Adrenal gland (tissue), 12 donors: ENCODE data around the gene KLHL26. TPM values are rescaled to one million over a fixed set of nuclear protein-coding genes. Genes with fewer than 3 reads are reported as not detected.

Source experiments
- DNase-seq, 7 donors: peaks; one replicate each; pipeline ENCODE4 v3.0.0-alpha.2; 2019 to 2020
- H3K27ac ChIP-seq, 5 donors: fragments of 200-600 bp; sonication (generic) in 4 of 5; 1 replicate in 3 of 5; 2 replicates in 2 of 5; pipeline versions ENCODE4 v1.5.1 to v1.8.0; 2016 to 2020; ENCODE audit warnings: mild to moderate bottlenecking in 1 of 5
- H3K27me3 ChIP-seq: fragments of 200-600 bp; 2 replicates; pipeline ENCODE4 v1.8.0; 2021
- H3K36me3 ChIP-seq, 2 donors: fragments of 200-600 bp; replicated peaks in 1 of 2; 1 replicate in 1 of 2; 2 replicates in 1 of 2; pipeline versions ENCODE4 v1.5.1 to v1.8.0; 2018 to 2022
- H3K4me1 ChIP-seq, 2 donors: fragments of 200-600 bp; replicated peaks in 1 of 2; 1 replicate in 1 of 2; 2 replicates in 1 of 2; pipeline versions ENCODE4 v1.5.1 to v1.8.0; 2018 to 2021
- H3K4me3 ChIP-seq, 4 donors: fragments of 200-600 bp; sonication (generic) in 3 of 4; one replicate each; pipeline ENCODE4 v1.5.1; 2016 to 2018
- H3K9me3 ChIP-seq, 3 donors: fragments of 200-600 bp; sonication (generic) in 1 of 3; replicated peaks in 1 of 3; 1 replicate in 2 of 3; 2 replicates in 1 of 3; pipeline versions ENCODE4 v1.5.1 to v1.8.0; 2016 to 2021
- CTCF ChIP-seq, 6 experiments: fragments of 450-650 bp in 4 of 6; fragments of 200-600 bp in 2 of 6; sonication (generic) in 1 of 6; IDR thresholded peaks; 1 replicate in 5 of 6; 2 replicates in 1 of 6; pipeline versions ENCODE4 v1.5.1 to v1.8.0; 2016 to 2021; ENCODE audit warnings: antibody characterized with exemption in 6 of 6, mild to moderate bottlenecking in 2 of 6, moderate library complexity in 1 of 6
- POLR2A ChIP-seq, 2 donors: fragments of 450-650 bp; IDR thresholded peaks; one replicate each; pipeline ENCODE4 v1.6.1; 2017; ENCODE audit warnings: antibody characterized with exemption in 2 of 2, mild to moderate bottlenecking in 2 of 2, moderate library complexity in 1 of 2
- WGBS, 4 donors: extraction: QIAGEN DNeasy Blood & Tissue Kit in 2 of 4; methylation state at CpG; one replicate each; pipeline versions ENCODE4 v1.1.5 to v1.1.7; 2013 to 2017; 5-methylcytosine and 5-hydroxymethylcytosine counted together
- intact Hi-C, 2 donors: fragments of 100-400 bp; cut with DNase I; formaldehyde crosslinking; loops; one replicate each; pipeline versions ENCODE4 v1.14.1 to v1.15.0; 2022 to 2023
- polyA plus RNA-seq, 3 donors: library from polyadenylated mRNA; stranded (reverse); fragments of 200-250 nt in 2 of 3; fragments of 350-450 nt in 1 of 3; fragmentation: Illumina TruSeq in 1 of 3; extraction: RNeasy Lipid Tissue Mini Kit (QIAGEN cat#74804) in 1 of 3; gene quantifications; one replicate each; pipeline ENCODE4 v1.2.3, GENCODE V29; 2013 to 2014
- total RNA-seq, 9 donors: library from RNA; depleted of rRNA in 4 of 9; stranded (reverse); fragments of >200 nt in 4 of 9; fragments of 120-200 nt in 1 of 9; fragmentation: NEBNext Ultra II Directional in 1 of 9; extraction: Animal tissue kit (Norgen Biotek cat#: 25700) in 1 of 9; gene quantifications; one replicate each; pipeline versions ENCODE4 v1.1.0 to v1.2.4, GENCODE V29; 2013 to 2023
- donor health status: healthy with polysubstance abuse.
- donor health status: Bipolar disorder and iron deficiency.
- donor health status: DM: yes; HTN: yes; CAD: no.
- donor health status: DM: no; HTN: no; CAD: no.
- donor health status: DM: no; HTN: no; CAD: no.
- donor health status: DM: yes; HTN: yes; CAD: no.

The KLHL26 gene
- total and polyA plus RNA-seq, 12 donors: 1.4 to 15.2 (median 8.2) TPM

DNA sequence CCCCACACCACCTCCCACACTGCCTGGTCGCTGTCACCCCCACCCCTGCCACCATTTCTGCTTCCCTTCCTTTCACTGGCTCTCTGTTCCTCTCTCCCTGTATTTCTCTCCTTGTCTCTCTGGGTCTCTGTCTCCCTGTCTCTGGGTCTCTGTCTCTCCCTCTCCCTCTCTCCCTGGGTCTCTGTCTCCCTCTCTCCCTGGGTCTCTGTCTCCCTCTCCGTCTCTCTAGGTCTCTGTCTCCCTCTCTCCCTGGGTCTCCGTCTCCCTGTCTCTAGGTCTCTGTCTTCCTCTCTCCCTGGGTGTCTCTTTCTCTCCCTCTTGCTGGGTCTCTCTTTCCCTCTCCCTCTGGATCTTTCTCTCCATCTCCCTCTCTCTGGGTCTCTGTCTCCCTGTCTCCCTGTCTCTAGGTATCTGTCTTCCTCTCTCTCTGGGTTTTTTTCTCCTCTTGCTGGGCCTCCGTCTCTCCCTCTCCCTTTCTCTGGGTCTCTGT lies 21.6 kb downstream of the KLHL26 start:
- TF ChIP-seq CTCF (IDR thresholded peaks at IDR 0.05): no peak
- no peak for TF ChIP-seq POLR2A (IDR thresholded peaks at IDR 0.05)
- 87 to 91% (median 89%) methylated on average over 4 of the region's 4 CpGs for WGBS, 4 donors
- intact Hi-C loops: no loop called here
- no peak overlapping the region for H3K4me3 ChIP-seq
- no peaks in the 10 kb centered on the region for H3K9me3 ChIP-seq
- no peaks in the 10 kb centered on the region for H3K36me3 ChIP-seq
- DNase-seq: no peak
- peaks cover 4 to 50% of the 10 kb centered on the region in 2 donors for H3K4me1 ChIP-seq
- H3K27me3 ChIP-seq: no peaks in the 10 kb centered on the region
- H3K27ac ChIP-seq: peak overlapping the region in 4 of 5 donors; percentile 36 to 99 (median 90)

DNA sequence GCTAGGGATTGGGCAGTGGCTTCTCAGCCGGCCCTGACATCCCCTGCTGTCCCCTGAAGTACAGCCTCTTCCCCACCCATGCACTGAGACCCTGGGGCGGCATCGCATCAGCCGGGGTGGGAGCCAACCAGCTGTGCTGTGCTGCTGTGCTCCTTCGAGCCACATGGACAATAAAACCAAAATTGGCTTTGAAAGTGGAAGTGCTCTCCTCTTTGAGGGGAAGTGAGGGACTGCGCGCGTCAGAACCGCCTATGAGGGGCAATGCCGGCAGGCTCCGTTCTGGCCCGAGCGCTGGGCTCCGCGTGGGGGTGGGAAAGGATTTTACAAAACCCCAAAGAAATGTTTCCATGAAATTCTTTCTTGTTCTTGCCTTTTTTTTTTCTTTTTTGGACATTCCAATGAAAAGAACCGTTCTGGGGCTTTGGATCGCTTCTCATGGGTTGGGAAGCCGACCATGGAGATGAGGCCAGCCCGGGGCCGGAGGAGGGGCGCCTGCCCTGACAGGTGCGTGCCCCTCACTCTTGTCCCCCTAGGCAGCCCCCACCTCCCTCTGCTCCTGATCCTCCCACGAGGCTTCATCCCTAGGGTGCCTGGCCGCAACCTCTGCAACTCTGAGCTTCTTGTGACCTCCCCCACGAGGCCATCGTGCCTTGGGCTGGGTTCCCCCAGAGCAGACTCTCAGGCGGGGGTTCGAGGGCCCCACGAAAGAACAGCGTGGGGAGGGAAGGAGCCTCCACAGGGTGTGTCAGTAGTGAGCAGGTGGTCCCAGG lies 22.6 kb downstream of the KLHL26 start:
- DNase-seq: peak in 2 of 7 donors; percentile 33 to 50
- H3K4me3 ChIP-seq: peak overlapping the region in 1 of 4 donors; percentile 26

GRCh38 chr19:18660051-18660910 lies 23.5 kb downstream of the KLHL26 start:
- peak; percentile 93 to 98 (median 97) for DNase-seq
- intact Hi-C loops: no loop called here
- Histone ChIP-seq H3K9me3 (no peaks in the 10 kb centered on the region), H3K27ac (peak overlapping the region; percentile 23 to 99 (median 87)), H3K4me1 (peaks cover 4 to 55% of the 10 kb centered on the region in 2 donors), H3K27me3 (no peaks in the 10 kb centered on the region), H3K4me3 (peak overlapping the region in 1 of 4 donors; percentile 35), H3K36me3 (no peaks in the 10 kb centered on the region)
- TF ChIP-seq POLR2A (IDR thresholded peaks at IDR 0.05) (peak in 1 of 2 donors; percentile 49), CTCF (IDR thresholded peaks at IDR 0.05) (no peak)
- WGBS, 4 donors: 30 to 53% (median 45%) methylated on average over 4 to 37 of the region's 37 CpGs

More for the DNA sequence above, 22.6 kb downstream of the KLHL26 start:
- intact Hi-C loops: no loop called here
- Histone ChIP-seq H3K4me1 (peaks cover 4 to 55% of the 10 kb centered on the region in 2 donors), H3K27ac (peak overlapping the region; percentile 23 to 99 (median 87)), H3K36me3 (no peaks in the 10 kb centered on the region), H3K9me3 (no peaks in the 10 kb centered on the region), H3K27me3 (no peaks in the 10 kb centered on the region)
- WGBS, 4 donors: 56 to 69% (median 63%) methylated on average over 26 to 30 of the region's 30 CpGs
- TF ChIP-seq CTCF (IDR thresholded peaks at IDR 0.05) (no peak), POLR2A (IDR thresholded peaks at IDR 0.05) (no peak)
